Parathyroid adenoma (tissue), 2 donors: Measurements from ENCODE around the gene DGKB.
"Not testable (repeated sequence)": the region's sequence is repeated elsewhere in the genome, so short reads cannot be mapped to it uniquely, and the experiment has no call there.

Experiments used
- H2AFZ ChIP-seq: fragments of 300-600 bp; sonication (generic); one replicate; pipeline ENCODE4 v1.7.0; 2017; ENCODE audit warnings: antibody characterized with exemption, mild to moderate bottlenecking
- H3K27ac ChIP-seq: fragments of 300-600 bp; sonication (generic); one replicate; pipeline ENCODE4 v1.7.0; 2017
- H3K27me3 ChIP-seq: fragments of 300-600 bp; sonication (generic); one replicate; pipeline ENCODE4 v1.7.0; 2017; ENCODE audit warnings: low read length; ENCODE audit not compliant: control insufficient read depth, insufficient read depth
- H3K36me3 ChIP-seq: fragments of 300-600 bp; sonication (generic); one replicate; pipeline ENCODE4 v1.7.0; 2017; ENCODE audit warnings: low read length; ENCODE audit not compliant: control insufficient read depth, insufficient read depth
- H3K4me1 ChIP-seq: fragments of 300-600 bp; sonication (generic); one replicate; pipeline ENCODE4 v1.7.0; 2017; ENCODE audit warnings: control low read depth
- H3K4me2 ChIP-seq: fragments of 300-600 bp; sonication (generic); one replicate; pipeline ENCODE4 v1.7.0; 2017; ENCODE audit warnings: low read length
- H3K4me3 ChIP-seq: fragments of 300-600 bp; sonication (generic); one replicate; pipeline ENCODE4 v1.7.0; 2017; ENCODE audit warnings: low read depth, low read length
- H3K79me2 ChIP-seq: fragments of 300-600 bp; sonication (generic); one replicate; pipeline ENCODE4 v1.7.0; 2017; ENCODE audit warnings: control low read depth
- H3K9ac ChIP-seq: fragments of 300-600 bp; sonication (generic); one replicate; pipeline ENCODE4 v1.7.0; 2017; ENCODE audit warnings: mild to moderate bottlenecking
- H3K9me3 ChIP-seq: fragments of 300-600 bp; sonication (generic); one replicate; pipeline ENCODE4 v1.7.0; 2017; ENCODE audit warnings: low read length; ENCODE audit not compliant: control insufficient read depth
- TF ChIP-seq, protein P1 (sequence below): fragments of 300-600 bp; sonication (generic); IDR thresholded peaks from one replicate; pipeline ENCODE4 v1.7.0; 2017; ENCODE audit warnings: antibody characterized with exemption, mild to moderate bottlenecking
- donor health status: primary hyperparathyroidism.

The DGKB gene

DNA sequence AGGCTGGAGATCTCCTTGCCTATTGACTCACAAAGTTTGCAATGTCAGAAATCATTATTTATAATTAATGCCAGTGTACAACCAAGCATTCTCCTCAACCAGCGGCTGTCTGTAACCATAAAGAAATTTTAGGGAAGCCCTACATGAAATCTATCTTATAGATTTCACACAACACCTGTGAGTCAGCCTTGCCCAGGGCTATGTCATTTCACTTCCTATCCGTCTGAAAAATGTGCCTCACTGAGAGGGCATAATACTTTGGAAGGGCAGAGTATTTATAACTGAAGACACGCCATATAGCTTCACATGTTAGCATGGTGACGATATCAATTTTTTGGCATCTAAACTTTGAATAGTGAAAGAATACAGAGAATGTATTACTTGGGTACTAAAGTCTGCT is 616.5 kb downstream of the DGKB start:
- no peaks in the 10 kb centered on the region for H3K4me1 ChIP-seq
- H2AFZ ChIP-seq, result no peak overlapping the region
- TF ChIP-seq, protein P1, sequence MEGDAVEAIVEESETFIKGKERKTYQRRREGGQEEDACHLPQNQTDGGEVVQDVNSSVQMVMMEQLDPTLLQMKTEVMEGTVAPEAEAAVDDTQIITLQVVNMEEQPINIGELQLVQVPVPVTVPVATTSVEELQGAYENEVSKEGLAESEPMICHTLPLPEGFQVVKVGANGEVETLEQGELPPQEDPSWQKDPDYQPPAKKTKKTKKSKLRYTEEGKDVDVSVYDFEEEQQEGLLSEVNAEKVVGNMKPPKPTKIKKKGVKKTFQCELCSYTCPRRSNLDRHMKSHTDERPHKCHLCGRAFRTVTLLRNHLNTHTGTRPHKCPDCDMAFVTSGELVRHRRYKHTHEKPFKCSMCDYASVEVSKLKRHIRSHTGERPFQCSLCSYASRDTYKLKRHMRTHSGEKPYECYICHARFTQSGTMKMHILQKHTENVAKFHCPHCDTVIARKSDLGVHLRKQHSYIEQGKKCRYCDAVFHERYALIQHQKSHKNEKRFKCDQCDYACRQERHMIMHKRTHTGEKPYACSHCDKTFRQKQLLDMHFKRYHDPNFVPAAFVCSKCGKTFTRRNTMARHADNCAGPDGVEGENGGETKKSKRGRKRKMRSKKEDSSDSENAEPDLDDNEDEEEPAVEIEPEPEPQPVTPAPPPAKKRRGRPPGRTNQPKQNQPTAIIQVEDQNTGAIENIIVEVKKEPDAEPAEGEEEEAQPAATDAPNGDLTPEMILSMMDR, result no peak
- H3K4me2 ChIP-seq, result no peak overlapping the region
- no peaks in the 10 kb centered on the region for H3K36me3 ChIP-seq
- H3K27me3 ChIP-seq, result no peaks in the 10 kb centered on the region
- H3K27ac ChIP-seq, result no peak overlapping the region
- no peaks in the 10 kb centered on the region for H3K79me2 ChIP-seq
- H3K4me3 ChIP-seq, result no peak overlapping the region
- H3K9me3 ChIP-seq, result no peaks in the 10 kb centered on the region
- no peak overlapping the region for H3K9ac ChIP-seq

DNA sequence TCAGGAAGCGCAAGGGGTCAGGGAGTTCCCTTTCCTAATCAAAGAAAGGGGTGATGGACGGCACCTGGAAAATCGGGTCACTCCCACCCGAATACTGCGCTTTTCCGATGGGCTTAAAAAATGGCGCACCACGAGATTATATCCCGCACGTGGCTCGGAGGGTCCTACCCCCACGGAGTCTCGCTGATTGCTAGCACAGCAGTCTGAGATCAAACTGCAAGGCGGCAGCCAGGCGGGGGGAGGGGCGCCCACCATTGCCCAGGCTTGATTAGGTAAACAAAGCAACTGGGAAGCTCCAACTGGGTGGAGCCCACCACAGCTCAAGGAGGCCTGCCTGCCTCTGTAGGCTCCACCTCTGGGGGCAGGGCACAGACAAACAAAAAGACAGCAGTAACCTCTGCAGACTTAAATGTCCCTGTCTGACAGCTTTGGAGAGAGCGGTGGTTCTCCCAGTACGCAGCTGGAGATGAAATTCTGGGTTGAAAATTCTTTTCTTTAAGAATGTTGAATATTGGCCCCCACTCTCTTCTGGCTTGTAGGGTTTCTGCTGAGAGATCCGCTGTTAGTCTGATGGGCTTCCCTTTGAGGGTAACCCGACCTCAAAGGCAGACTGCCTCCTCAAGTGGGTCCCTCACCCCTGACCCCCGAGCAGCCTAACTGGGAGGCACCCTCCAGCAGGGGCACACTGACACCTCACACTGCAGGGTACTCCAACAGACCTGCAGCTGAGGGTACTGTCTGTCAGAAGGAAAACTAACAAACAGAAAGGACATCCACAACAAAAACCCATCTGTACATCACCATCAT is 623.3 kb downstream of the DGKB start:
- H3K9me3 ChIP-seq, H3K27ac ChIP-seq, H3K36me3 ChIP-seq, H3K79me2 ChIP-seq, H3K4me3 ChIP-seq, H3K4me2 ChIP-seq, H3K27me3 ChIP-seq, H3K4me1 ChIP-seq, H3K9ac ChIP-seq, H2AFZ ChIP-seq: not testable (repeated sequence)

DNA sequence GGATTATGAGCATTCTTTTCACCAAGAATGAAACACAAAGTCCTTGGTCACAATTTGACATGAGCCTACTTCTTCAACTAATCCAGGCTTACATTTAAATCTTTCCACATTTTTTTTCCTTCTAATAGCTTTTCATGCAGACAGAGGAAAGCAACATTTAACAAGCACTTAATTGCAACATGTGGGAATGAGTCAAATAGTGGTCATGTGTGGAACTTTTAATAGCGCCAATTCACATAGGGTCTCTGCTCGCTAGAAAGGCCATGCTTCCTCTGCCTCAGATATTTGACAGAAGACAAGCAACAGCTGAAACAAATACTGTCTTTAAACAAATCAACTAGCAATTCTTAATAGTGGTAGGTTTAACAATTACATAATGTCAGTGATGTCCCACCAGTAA is 627.2 kb downstream of the DGKB start:
- Histone ChIP-seq H3K27me3 (no peaks in the 10 kb centered on the region), H3K36me3 (no peaks in the 10 kb centered on the region), H3K79me2 (no peaks in the 10 kb centered on the region), H2AFZ (no peak overlapping the region), H3K4me2 (no peak overlapping the region), H3K4me3 (no peak overlapping the region), H3K27ac (no peak overlapping the region), H3K9me3 (no peaks in the 10 kb centered on the region), H3K9ac (no peak overlapping the region), H3K4me1 (no peaks in the 10 kb centered on the region)
- TF ChIP-seq, protein P1, result no peak

DNA sequence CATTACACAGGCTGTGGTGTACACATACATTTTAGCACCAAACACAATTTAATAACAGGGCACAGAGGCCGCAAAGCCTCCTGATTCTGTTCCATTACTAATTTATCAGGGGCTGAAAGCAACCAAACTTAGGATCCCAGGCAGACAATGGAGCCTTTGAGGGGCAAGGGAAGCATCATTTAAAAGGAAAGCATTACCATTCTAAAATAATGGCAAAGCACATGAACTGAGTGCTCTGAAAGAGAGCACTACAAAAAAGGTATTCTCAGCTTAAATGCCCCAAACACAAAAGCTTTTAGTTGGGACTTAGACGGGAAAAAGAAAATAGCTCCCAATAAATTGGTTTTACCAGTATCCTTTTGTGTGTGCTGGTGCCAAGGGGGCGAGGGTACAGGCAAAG is 631.1 kb downstream of the DGKB start:
- Histone ChIP-seq H3K4me3 (no peak overlapping the region), H3K9me3 (no peaks in the 10 kb centered on the region), H3K27me3 (no peaks in the 10 kb centered on the region), H3K36me3 (no peaks in the 10 kb centered on the region), H3K4me1 (no peaks in the 10 kb centered on the region), H3K79me2 (no peaks in the 10 kb centered on the region), H3K4me2 (no peak overlapping the region), H2AFZ (no peak overlapping the region), H3K9ac (no peak overlapping the region), H3K27ac (no peak overlapping the region)
- TF ChIP-seq, protein P1, result no peak

DNA sequence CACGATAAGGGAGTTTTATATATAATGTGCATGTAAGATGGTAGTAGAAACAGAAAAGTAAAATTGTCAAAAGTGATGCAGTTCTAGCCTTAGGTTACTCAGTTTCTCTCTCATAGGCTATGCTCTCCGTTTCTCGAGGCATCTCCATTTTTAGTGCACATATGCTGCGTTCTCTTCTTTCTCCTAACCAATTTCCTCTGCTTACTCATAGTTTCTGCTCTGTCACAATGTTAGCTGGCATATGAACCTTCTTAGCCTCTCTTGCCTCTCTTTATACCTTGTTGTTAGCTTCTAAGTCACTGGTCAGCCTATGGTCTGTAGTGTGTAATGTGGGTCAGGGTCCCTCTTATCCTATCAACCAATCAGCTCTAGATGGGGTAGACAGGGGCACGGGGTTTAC is 632.5 kb downstream of the DGKB start:
- Histone ChIP-seq H3K4me2 (no peak overlapping the region), H3K36me3 (no peaks in the 10 kb centered on the region), H3K9me3 (no peaks in the 10 kb centered on the region), H3K4me1 (no peaks in the 10 kb centered on the region), H3K79me2 (no peaks in the 10 kb centered on the region), H3K27me3 (no peaks in the 10 kb centered on the region), H2AFZ (no peak overlapping the region), H3K4me3 (no peak overlapping the region), H3K27ac (no peak overlapping the region), H3K9ac (no peak overlapping the region)
- TF ChIP-seq, protein P1, result no peak
